ENCODE data around the gene SNED1.

SNED1 gene

GRCh38 chr2:240992572-240993291 is 5.7 kb upstream of the SNED1 start:
- no peak for DNase-seq (ENCODE audit: low spot score)

- DNase-seq (ENCODE audit: low spot score): no peak
These were observed 4.8 kb upstream of the SNED1 start for GRCh38 chr2:240993446-240994170.

- DNase-seq (ENCODE audit: low spot score): no peak
These were observed 4.1 kb upstream of the SNED1 start for GRCh38 chr2:240994171-240994896.

- no peak for DNase-seq (ENCODE audit: low spot score)
These were observed 3.1 kb upstream of the SNED1 start for GRCh38 chr2:240995041-240996021.

GRCh38 chr2:240996161-240996833 is 2.1 kb upstream of the SNED1 start:
- no peak for DNase-seq (ENCODE audit: low spot score)

GRCh38 chr2:240996834-240997140 is 1.6 kb upstream of the SNED1 start:
- DNase-seq (ENCODE audit: low spot score): no peak

- no peak for DNase-seq (ENCODE audit: low spot score)
These were observed 1.1 kb upstream of the SNED1 start for GRCh38 chr2:240997141-240997855.

GRCh38 chr2:240998706-240998994 is 232 bp downstream of the SNED1 start:
- no peak for DNase-seq (ENCODE audit: low spot score)

- peak; percentile 11 for DNase-seq (ENCODE audit: low spot score)
These were observed 775 bp downstream of the SNED1 start for GRCh38 chr2:240998995-240999791.

GRCh38 chr2:240999873-241000541 is 1.6 kb downstream of the SNED1 start:
- no peak for DNase-seq (ENCODE audit: low spot score)

GRCh38 chr2:241000831-241001321 is 2.5 kb downstream of the SNED1 start:
- DNase-seq (ENCODE audit: low spot score): no peak

GRCh38 chr2:241001413-241002274 is 3.2 kb downstream of the SNED1 start:
- DNase-seq (ENCODE audit: low spot score): no peak

- no peak for DNase-seq (ENCODE audit: low spot score)
These were observed 4.0 kb downstream of the SNED1 start for GRCh38 chr2:241002275-241003046.

- no peak for DNase-seq (ENCODE audit: low spot score)
These were observed 4.6 kb downstream of the SNED1 start for GRCh38 chr2:241003047-241003360.

- DNase-seq (ENCODE audit: low spot score): no peak
These were observed 5.0 kb downstream of the SNED1 start for GRCh38 chr2:241003369-241003768.

- no peak for DNase-seq (ENCODE audit: low spot score)
These were observed 5.6 kb downstream of the SNED1 start for GRCh38 chr2:241003830-241004564.

GRCh38 chr2:241005569-241005968 is 7.2 kb downstream of the SNED1 start:
- no peak for DNase-seq (ENCODE audit: low spot score)
